ENCODE results near the gene PSMA3.

PSMA3 gene

DNA sequence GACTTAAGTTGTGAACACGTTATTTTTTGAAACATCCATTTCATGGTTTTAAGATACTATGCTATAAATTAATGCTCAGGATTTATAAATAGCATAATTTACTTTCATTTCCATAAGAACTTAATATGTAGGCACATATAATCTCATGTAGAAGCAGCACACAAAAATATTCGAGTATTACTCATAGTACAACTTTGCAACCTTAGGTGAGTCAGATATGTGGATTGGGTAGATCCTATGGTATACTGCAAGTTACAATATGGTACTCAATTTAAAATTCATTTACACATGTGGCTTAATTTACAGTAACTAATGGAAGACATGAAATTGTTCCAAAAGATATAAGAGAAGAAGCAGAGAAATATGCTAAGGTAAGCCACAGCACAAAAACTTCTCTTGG lies 26.0 kb downstream of the PSMA3 start:
- in situ Hi-C loops (cut with MboI; ENCODE audit: low sequenced_read_pairs): no loop called here

DNA sequence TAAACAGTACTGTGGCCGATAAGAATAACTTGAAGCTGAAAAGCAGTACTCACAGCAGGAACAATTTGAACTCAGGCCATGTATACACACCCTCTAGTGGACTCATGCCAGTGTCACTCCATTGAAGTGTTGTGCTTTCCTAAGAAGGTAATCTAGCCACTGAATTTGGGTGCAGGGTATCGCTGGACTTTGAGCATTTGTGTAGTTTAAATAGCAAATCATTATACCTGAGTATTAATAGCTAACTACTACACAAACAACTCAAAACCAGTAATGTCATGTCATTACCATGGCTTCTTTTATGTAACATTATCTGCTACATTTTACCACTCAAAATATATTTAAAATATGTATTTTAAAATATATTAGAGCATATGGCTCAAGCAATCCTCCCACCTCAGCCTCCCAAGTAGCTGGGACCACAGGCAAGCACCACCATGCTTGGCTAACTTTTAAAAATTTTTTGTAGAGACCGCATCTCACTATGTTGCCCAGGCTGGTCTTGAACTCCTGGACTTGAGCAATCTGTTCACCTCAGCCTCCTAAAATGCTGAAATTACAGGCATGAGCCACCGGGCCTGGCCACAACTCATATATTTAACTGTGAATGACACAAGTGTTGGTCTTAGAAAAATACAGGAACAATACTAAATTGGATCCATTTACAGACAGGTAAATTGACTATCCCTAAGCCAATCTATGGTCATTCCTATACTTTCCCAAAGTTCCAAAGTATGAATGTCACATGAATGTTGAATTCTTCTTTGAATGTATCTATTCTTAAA lies 28.1 kb downstream of the PSMA3 start:
- in situ Hi-C loops (cut with MboI; ENCODE audit: low sequenced_read_pairs): no loop called here

DNA sequence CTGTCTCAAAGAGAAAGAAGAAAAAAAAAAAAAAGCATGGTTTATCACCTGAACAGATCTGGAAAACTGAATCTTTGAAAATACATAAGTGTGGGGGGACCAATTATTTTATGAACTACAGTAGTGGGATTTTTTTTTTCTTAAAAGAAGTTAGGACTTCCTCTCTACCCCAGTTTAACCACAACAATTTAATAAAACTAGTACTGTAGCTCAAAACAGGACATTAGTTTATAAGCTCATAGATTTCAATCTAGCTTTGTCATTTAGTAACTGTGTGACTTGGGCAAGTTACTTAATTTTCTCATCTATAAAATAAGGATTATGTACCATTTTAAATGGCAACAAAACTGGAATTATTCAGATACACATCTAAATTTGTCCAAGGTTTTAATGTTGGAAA lies 30.2 kb downstream of the PSMA3 start:
- in situ Hi-C loops (cut with MboI; ENCODE audit: low sequenced_read_pairs): no loop called here

DNA sequence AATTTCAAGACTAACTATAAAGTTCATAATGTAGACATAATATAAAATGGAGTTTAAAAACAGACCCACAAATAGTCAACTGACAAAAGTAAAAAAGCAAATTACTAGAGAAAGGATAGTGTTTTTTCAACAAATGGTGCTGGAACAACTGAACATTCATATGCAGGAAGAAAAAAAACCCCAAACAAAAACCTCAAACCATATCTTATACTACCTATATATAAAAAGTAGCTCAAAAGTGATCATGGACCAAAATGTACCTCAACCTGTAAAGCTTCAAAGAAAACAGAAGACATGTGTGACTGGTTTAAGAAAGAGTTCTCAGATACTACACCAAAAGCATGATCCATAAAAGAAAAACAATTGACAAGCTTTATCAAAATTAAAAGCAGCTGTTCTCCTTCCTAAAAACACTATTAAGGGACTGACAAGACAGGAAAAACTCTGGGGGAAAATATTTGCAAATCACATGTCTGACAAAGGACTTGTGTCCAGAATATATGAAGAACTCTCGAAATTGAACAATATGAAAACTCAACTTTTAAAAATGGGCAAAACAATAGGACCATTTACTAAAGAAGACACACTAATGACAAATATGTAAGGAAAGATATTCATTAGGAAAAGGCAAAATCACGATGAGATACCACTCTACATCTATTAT lies 31.0 kb downstream of the PSMA3 start:
- in situ Hi-C loops (cut with MboI; ENCODE audit: low sequenced_read_pairs): no loop called here

DNA sequence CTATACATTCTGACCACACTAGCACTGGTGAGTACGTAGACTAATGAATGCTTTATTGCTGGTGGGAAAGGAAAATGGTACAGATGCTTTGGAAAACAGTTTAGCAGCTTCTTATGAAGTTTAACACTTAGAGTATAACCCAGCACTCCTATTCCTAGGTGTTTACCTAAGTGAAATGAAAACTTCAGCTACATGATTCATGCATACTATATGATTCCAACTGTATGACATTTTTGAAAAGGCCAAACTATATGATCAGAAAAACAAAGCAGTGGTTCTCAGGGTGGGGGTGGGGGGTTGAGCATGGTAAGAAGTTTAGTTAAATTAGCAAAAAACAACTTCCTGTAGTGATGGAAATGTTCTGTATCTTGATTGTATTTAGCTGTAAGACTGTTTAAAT lies 31.6 kb downstream of the PSMA3 start:
- in situ Hi-C loops (cut with MboI; ENCODE audit: low sequenced_read_pairs): no loop called here

DNA sequence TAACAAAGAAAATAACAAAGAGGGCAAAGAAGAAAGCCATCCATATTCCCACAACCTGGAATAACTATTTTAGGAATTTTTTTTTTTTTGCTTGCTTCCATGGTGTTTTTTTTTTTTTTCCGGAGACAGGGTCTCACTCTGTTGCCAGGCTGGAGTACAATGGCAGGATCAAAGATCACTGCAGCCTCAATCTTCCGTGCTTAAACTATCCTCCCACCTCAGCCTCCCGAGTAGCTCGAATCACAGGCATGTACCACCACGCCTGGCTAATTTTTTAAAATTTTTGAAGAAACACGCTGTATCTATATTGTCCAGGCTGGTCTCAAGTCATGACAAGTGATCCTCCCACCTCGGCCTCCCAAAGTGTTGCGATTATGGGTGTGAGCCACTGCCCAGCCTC lies 33.5 kb downstream of the PSMA3 start:
- in situ Hi-C loops (cut with MboI; ENCODE audit: low sequenced_read_pairs): no loop called here

DNA sequence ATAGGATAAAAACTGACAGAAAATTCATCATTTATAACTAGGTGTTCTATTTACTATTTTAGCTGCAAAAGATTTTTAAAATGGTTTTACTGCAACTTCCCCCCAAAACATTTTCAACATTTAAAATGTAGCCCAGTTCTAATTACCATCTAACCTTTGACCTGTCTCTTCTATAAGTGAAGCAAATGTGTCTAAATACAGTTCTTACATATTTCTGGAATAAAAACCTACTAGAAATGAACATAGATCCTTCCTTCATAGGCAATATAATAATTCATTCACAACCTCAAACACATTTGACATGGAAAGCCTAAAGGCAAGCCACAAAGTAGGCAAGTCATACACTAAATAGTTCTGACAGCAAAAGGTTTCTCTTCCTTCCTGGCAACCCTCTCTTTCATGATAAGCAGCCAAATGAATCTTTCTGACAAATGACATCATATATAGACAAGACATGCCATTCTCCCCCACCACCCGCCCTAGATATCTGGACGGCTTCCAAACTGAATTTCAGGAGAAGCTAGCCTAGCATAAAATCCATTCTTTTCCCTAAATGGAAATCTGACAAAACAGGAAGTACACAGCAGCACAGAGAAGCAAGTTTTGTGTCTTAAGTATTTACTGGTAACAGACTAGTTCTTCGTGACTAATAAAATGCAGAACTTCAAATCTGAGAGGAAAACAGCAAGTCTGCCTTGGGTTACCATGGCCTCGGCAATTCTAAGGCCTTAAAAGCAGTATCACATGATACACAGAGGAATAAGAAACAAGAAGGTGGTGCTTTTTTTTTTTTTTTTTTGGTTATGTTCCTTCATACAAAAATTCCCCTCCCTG lies 36.5 kb downstream of the PSMA3 start:
- in situ Hi-C loops (cut with MboI; ENCODE audit: low sequenced_read_pairs): no loop called here

DNA sequence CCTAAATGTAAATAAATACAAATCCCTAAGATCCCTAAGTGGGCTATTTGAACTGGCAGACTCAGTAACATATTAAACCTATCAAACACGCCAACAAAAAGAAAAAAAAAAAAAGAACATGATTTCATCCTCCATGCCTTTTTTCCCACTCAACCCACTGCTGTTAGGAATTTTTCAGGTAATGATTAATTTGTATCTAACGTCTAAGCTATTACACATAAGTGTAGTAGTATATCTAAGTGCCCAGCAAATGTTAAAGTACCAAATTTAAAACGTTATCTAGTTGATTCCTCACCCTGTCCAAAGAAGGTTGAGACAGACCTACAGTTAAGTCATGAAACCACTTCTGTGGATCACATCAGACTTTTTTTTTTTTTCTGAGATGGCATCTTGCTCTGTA lies 37.3 kb downstream of the PSMA3 start:
- in situ Hi-C loops (cut with MboI; ENCODE audit: low sequenced_read_pairs): no loop called here

DNA sequence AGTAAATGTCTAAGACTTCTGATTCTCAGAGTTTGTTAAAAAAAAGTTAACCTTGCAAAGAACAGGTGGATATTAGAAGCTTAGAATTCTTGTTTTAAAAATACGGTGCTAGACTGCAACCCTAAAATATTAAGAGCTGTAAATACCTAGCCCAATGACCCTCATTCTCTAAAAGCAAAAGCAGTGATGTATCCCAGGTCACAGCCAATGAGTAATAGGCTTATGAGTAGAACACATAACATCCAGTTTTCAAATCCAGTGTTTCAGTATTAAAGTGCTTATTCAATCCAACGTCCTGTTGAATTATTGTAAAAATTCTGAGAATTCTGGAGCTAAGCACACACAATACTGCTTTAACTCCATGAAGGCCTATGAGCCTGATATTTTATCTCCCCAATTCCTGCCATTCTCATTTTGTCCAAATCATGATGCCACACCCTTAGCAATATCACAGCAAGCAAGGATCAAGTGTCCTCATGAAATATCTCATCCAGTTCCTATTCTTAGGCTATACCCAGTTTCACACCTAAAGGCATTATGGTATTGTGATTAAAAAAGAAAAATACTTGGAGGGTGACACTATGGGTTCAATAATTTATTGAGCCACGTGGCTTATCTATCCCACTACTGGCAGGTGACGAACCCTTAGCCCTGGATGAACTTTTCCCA lies 38.4 kb downstream of the PSMA3 start:
- in situ Hi-C loops (cut with MboI; ENCODE audit: low sequenced_read_pairs): no loop called here

DNA sequence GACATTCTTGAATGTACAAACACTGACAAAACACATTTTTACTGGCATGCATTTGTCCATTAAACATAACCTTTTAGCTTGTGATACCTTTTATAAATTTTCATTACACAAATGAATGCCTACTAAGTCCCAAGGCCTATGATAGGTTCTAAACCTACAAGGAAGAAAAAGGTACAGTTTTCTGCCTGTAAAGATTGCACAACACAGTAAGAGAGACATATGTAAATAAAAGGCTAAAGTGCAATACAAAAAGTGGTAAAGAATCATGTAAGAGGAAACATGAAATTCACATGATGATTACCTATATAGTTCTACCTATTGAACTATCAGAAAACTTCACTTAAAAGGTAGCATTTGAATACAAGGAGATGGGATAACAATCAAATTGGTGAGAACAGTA lies 39.1 kb downstream of the PSMA3 start:
- in situ Hi-C loops (cut with MboI; ENCODE audit: low sequenced_read_pairs): no loop called here

DNA sequence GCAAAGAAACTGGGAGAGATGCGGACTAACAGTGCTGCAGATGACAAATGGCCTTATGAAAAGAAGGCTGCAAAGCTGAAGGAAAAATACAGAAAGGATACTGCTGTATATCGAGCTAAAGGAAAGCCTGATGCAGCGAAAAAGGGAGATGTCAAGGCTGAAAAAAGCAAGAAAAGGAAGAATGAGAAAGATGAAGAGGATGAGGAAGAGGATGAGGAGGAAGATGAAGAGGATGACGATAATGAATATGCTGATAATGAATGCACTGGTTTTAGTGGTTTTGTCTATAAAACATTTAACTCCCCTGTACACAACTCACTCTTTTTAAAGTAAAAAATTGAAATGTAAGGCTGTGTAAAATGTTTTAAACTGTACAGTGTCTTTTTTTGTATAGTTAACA lies 40.5 kb downstream of the PSMA3 start:
- in situ Hi-C loops (cut with MboI; ENCODE audit: low sequenced_read_pairs): no loop called here

DNA sequence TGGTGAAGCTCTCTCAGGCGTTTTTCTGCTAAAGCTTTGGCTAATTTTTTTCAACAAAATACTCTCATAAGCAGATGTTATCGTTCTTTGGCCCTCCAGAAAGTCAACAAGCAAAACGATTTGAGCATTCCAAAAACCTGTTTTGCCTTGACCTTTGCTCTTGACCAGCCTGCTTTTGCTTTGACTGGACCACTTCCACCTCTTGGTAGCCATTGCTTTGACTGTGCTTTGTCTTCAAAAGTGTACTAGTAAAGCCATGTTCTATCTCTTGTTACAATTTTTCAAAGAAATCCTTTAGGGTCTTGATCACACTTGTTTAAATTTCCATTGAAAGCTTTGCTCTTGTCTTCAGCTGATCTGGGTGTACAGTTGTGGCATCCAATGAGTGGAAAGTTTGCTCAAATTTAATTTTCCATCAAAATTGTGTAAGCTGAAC lies 43.0 kb downstream of the PSMA3 start:
- in situ Hi-C loops (cut with MboI; ENCODE audit: low sequenced_read_pairs): no loop called here

DNA sequence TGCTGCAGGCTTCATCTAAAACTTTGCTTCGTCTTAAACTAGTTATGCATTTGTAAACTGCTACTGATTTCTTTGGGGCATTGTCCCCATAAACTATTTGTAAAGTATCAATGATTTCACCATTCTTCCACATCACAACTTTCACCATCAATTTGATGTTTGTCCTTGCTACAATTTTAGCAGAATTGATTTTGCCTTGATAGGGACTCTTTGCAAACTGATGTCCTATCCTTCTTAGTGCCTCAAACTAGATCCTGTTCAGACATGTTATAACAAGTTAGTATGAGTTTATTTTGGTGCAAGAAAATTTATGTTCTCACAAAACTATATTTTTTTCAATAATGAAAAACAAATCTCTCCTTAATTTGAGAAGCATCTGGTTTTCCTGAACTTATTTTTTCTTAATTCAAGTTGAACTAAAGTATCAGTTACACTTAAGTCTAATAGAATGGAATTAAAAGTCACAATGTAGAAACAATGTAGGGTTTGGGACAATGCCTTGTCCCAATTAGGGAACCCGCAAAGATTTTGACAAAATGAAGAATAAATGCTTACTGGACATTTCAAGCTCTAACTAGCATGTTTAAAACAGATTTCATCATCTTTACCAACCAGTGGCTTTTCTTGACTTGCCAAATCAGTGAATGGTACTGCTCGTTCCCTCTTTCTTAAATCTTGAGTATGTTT lies 43.6 kb downstream of the PSMA3 start:
- in situ Hi-C loops (cut with MboI; ENCODE audit: low sequenced_read_pairs): no loop called here

DNA sequence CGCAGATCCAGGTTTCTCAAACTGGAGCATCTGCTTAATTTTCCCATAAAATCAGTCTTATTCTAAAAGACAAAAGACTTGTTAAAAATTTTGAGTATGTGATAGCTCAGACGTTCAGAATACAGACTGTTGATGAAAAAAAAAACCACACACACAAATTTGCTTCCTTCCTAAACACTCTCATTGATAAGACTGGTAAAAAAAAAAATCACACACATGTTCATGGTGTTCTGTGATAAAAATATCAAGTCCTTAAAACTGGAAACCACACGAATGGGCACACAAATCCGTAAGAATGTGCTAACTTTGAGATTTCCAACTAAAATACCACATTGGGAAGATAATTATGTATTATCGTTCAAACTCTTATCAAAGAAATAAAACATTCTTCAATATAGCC lies 47.0 kb downstream of the PSMA3 start:
- in situ Hi-C loops (cut with MboI; ENCODE audit: low sequenced_read_pairs): no loop called here

DNA sequence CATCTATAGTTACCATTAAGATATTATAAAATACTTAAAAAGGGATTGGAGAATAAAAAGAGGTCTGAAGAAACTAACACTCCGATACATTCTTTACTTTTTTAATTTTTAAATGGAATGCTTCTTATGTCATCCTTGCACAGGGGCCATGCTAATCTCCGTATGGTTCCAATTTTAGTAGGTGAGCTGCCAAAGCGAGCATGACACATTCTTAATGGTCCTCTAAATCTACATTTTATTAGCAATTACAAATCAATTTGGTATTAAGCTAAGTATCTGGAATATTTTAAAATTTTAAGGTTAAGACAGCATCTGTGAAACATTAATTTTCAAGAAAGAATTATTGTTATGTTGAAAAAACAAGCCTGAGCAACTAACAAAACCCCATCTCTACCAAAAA lies 47.5 kb downstream of the PSMA3 start:
- in situ Hi-C loops (cut with MboI; ENCODE audit: low sequenced_read_pairs): no loop called here

DNA sequence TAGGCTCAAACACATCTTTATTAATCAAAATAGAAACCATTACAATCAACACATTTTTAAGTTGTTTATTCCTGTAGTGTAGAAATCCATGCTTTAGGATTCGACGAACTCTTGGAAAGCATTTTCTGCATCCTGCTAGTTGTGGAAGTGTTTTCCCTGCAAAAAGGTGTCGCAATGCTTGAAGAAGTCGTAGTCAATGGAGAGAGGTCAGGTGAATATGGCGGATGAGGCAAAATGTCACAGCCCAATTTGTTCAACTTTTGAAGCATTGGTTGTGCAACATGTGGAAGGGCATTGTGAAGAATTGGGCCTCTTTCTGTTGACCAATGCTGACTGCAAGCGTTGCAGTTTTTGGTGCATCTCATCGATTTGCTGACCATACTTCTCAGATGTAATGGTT lies 49.6 kb downstream of the PSMA3 start:
- in situ Hi-C loops (cut with MboI; ENCODE audit: low sequenced_read_pairs): no loop called here

DNA sequence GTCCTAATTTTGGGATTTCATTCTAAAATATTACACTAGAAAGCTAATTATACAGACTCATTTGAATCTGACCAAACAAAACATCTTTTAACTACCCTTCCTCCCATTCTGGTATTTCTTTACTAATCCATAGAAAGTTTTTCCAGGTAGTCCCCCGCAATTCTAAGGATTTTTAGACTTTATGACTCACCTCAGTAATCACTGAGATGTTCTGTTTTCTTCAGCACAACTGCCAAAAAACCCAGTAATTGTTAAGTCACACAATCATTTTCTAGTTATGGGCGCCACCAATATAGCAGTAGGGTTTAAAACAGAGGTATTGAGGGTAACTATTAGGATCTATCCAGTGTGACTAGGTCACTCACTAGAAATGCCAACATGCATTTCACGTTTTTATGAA lies 52.1 kb downstream of the PSMA3 start:
- in situ Hi-C loops (cut with MboI; ENCODE audit: low sequenced_read_pairs): no loop called here

DNA sequence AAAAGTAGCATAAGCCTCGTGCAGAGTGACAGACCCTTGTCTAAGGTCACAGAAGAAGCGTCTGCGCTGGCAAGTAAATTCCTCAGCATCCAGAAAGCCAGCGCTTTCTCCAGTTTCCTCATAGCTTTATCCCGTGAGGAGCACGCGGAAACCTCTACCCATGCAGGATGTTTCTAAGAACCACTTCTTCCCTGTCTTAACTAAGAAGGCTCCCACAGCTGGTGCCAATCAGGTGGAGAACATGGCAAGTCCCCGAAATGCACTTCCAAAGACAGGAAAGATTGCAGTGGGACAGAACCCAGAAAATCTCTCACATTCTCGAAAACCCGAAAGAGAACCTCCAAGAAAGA lies 52.7 kb downstream of the PSMA3 start:
- in situ Hi-C loops (cut with MboI; ENCODE audit: low sequenced_read_pairs): no loop called here

DNA sequence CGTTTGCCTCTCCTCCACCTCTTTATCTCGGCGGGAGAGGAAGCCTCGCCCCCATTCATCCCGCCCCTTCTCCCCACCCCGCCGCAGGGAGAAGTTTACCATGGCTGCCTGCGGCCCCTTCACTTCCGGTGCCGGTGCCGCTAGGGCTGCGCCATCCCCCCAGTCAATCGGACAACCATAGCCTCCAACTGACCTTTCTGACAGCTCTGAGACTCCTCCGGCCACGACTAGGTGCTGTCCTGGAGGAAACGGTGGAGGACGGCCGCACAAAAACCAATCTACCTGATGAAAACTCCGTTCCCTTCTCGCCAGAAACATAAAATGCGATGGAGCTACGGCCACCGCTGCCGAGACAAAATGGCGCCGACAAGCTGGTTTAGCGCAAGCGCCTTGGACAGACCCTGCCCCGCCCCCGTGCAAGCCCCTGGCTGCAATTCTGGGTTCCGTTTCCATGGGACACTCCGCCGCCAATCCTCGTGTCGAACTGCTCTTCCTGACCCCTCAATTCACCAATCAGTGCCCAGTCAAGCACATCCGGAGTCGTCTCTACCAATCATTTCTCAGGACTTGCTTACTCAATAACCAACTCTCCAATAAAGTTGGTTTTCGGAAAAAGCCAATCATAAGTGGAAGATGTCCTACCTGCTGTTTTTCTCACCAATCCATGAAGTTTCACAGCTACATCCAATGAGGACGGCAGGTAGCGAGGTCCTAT lies 53.3 kb downstream of the PSMA3 start:
- in situ Hi-C loops (cut with MboI; ENCODE audit: low sequenced_read_pairs): no loop called here

All from HL-60/S4 treated with phorbol 12-myristate 13-acetate at 8.2 ng/mL for 4 days and 3 days (cell line).